Adrenal gland (tissue), 19 donors: ENCODE data around the gene SPNS2. TPM values are rescaled to one million over a fixed set of nuclear protein-coding genes. Genes with fewer than 3 reads are reported as not detected.
A peak's percentile ranks its signal among the peaks of the same experiment; 100 is the strongest.

Experiments used
- DNase-seq, 7 donors: peaks; one replicate each; pipeline ENCODE4 v3.0.0-alpha.2; 2019 to 2020
- H3K27ac ChIP-seq, 5 donors: fragments of 200-600 bp; sonication (generic) in 4 of 5; 1 replicate in 3 of 5; 2 replicates in 2 of 5; pipeline versions ENCODE4 v1.5.1 to v1.8.0; 2016 to 2020; ENCODE audit warnings: mild to moderate bottlenecking in 1 of 5
- H3K27me3 ChIP-seq: fragments of 200-600 bp; 2 replicates; pipeline ENCODE4 v1.8.0; 2021
- H3K36me3 ChIP-seq, 2 donors: fragments of 200-600 bp; replicated peaks in 1 of 2; 1 replicate in 1 of 2; 2 replicates in 1 of 2; pipeline versions ENCODE4 v1.5.1 to v1.8.0; 2018 to 2022
- H3K4me1 ChIP-seq, 2 donors: fragments of 200-600 bp; replicated peaks in 1 of 2; 1 replicate in 1 of 2; 2 replicates in 1 of 2; pipeline versions ENCODE4 v1.5.1 to v1.8.0; 2018 to 2021
- H3K4me3 ChIP-seq, 4 donors: fragments of 200-600 bp; sonication (generic) in 3 of 4; one replicate each; pipeline ENCODE4 v1.5.1; 2016 to 2018
- H3K9me3 ChIP-seq, 3 donors: fragments of 200-600 bp; sonication (generic) in 1 of 3; replicated peaks in 1 of 3; 1 replicate in 2 of 3; 2 replicates in 1 of 3; pipeline versions ENCODE4 v1.5.1 to v1.8.0; 2016 to 2021
- POLR2A ChIP-seq, 2 donors: fragments of 450-650 bp; IDR thresholded peaks; one replicate each; pipeline ENCODE4 v1.6.1; 2017; ENCODE audit warnings: antibody characterized with exemption in 2 of 2, mild to moderate bottlenecking in 2 of 2, moderate library complexity in 1 of 2
- WGBS, 4 donors: extraction: QIAGEN DNeasy Blood & Tissue Kit in 2 of 4; methylation state at CpG; one replicate each; pipeline versions ENCODE4 v1.1.5 to v1.1.7; 2013 to 2017; 5-methylcytosine and 5-hydroxymethylcytosine counted together
- intact Hi-C, 2 donors: fragments of 100-400 bp; cut with DNase I; formaldehyde crosslinking; loops; one replicate each; pipeline versions ENCODE4 v1.14.1 to v1.15.0; 2022 to 2023
- long read RNA-seq, 10 donors: library from polyadenylated mRNA in 3 of 10; unstranded in 2 of 10; stranded (forward) in 1 of 10; transcript quantifications; one replicate each; pipeline ENCODE4 v2.0.0 and lab custom pipeline, GENCODE V29; 2021 to 2026
- polyA plus RNA-seq, 3 donors: library from polyadenylated mRNA; stranded (reverse); fragments of 200-250 nt in 2 of 3; fragments of 350-450 nt in 1 of 3; fragmentation: Illumina TruSeq in 1 of 3; extraction: RNeasy Lipid Tissue Mini Kit (QIAGEN cat#74804) in 1 of 3; gene quantifications; one replicate each; pipeline ENCODE4 v1.2.3, GENCODE V29; 2013 to 2014
- total RNA-seq, 9 donors: library from RNA; depleted of rRNA in 4 of 9; stranded (reverse); fragments of >200 nt in 4 of 9; fragments of 120-200 nt in 1 of 9; fragmentation: NEBNext Ultra II Directional in 1 of 9; extraction: Animal tissue kit (Norgen Biotek cat#: 25700) in 1 of 9; gene quantifications; one replicate each; pipeline versions ENCODE4 v1.1.0 to v1.2.4, GENCODE V29; 2013 to 2023
- TF ChIP-seq, protein P1 (sequence below), 6 experiments: fragments of 450-650 bp in 4 of 6; fragments of 200-600 bp in 2 of 6; sonication (generic) in 1 of 6; IDR thresholded peaks; 1 replicate in 5 of 6; 2 replicates in 1 of 6; pipeline versions ENCODE4 v1.5.1 to v1.8.0; 2016 to 2021; ENCODE audit warnings: antibody characterized with exemption in 6 of 6, mild to moderate bottlenecking in 2 of 6, moderate library complexity in 1 of 6
- donor health status: healthy with polysubstance abuse.
- donor health status: Bipolar disorder and iron deficiency.
- donor health status: DM: yes; HTN: yes; CAD: no.
- donor health status: DM: no; HTN: no; CAD: no.
- donor health status: DM: no; HTN: no; CAD: no.
- donor health status: DM: yes; HTN: yes; CAD: no.

SPNS2 gene, protein sequence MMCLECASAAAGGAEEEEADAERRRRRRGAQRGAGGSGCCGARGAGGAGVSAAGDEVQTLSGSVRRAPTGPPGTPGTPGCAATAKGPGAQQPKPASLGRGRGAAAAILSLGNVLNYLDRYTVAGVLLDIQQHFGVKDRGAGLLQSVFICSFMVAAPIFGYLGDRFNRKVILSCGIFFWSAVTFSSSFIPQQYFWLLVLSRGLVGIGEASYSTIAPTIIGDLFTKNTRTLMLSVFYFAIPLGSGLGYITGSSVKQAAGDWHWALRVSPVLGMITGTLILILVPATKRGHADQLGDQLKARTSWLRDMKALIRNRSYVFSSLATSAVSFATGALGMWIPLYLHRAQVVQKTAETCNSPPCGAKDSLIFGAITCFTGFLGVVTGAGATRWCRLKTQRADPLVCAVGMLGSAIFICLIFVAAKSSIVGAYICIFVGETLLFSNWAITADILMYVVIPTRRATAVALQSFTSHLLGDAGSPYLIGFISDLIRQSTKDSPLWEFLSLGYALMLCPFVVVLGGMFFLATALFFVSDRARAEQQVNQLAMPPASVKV
- total RNA-seq (10 to 100 TPM in 1 of 9 donors, 1 to 10 TPM in 8; 1.4 to 15.1 (median 7.5) TPM), polyA plus RNA-seq (10 to 100 TPM in 2 of 3 donors, under 1 TPM in 1; 0.90 to 25.1 (median 10.4) TPM)
- long read RNA-seq, donor 1 = 0 reads
- long read RNA-seq, donor 2 = 0 reads
- long read RNA-seq, donor 3 = 0 reads
- long read RNA-seq, donor 4, partial matches to known transcripts = 1 of 2 reads
- long read RNA-seq, donor 4, other reads (novel, unspliced or antisense) = 1 of 2 reads
- long read RNA-seq, donor 5, transcript SPNS2-201 (13 exons, 3,447 nt) = major isoform, 17 of 30 reads
- long read RNA-seq, donor 5, partial matches to known transcripts = 3 of 30 reads
- long read RNA-seq, donor 5, other reads (novel, unspliced or antisense) = 7 of 30 reads
- long read RNA-seq, donor 6 = 0 reads
- long read RNA-seq, donor 7 = 0 reads
- long read RNA-seq, donor 8, partial matches to known transcripts = 5 of 5 reads
- long read RNA-seq, donor 8, other reads (novel, unspliced or antisense) = 0 of 5 reads
- long read RNA-seq, donor 9 = 0 reads
- long read RNA-seq, donor 10, partial matches to known transcripts = 14 of 14 reads
- long read RNA-seq, donor 10, other reads (novel, unspliced or antisense) = 0 of 14 reads

DNA sequence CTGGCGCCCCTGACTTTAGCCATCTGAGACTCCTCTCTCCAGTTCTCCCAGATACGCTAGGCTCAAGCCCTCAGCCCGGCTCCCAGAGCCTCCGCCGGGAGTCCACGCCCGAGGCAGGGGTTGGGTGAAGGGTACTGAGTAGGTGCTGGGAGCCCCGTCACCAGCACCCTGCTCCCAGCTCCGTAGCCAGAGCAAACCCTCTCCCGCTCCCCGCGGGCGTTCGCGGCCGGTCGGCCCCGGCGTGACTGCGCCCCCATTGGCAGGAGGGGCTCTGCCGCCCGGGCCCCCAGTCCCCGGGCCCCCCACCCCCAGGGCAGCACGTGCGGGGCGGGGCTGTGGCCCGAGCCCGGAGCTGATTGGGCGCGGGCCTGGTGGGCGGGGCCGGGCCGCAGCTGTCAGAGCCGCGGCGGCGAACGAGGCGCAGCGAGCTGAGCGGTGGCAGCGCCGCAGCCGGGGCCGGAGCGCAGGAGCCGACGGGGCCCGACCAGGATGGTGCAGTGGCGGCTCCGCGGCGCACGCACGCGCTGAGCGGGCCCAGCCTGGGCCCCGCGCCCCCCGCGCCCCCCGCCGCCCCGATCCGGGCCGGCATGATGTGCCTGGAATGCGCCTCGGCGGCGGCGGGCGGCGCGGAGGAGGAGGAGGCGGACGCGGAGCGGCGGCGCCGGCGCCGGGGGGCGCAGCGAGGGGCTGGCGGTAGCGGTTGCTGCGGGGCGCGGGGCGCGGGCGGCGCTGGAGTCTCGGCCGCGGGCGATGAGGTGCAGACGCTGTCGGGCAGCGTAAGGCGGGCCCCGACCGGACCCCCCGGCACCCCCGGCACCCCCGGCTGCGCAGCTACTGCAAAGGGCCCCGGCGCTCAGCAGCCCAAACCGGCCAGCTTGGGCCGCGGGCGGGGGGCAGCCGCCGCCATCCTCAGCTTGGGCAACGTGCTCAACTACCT, at the start of gene SPNS2:
TSS of gene SPNS2 (plus strand) at position 421 of the 937 bp plus-strand sequence. CDS start at position 588, 167 bp downstream.
- 0 to 1% (median 1%) methylated on average over 18 to 114 of the region's 117 CpGs; no CpG with 5 or more reads in 1 of the 4 donors for WGBS, 4 donors
- peak in 1 of 2 donors; percentile 34 for TF ChIP-seq POLR2A (IDR thresholded peaks at IDR 0.05)
- TF ChIP-seq, protein P1, sequence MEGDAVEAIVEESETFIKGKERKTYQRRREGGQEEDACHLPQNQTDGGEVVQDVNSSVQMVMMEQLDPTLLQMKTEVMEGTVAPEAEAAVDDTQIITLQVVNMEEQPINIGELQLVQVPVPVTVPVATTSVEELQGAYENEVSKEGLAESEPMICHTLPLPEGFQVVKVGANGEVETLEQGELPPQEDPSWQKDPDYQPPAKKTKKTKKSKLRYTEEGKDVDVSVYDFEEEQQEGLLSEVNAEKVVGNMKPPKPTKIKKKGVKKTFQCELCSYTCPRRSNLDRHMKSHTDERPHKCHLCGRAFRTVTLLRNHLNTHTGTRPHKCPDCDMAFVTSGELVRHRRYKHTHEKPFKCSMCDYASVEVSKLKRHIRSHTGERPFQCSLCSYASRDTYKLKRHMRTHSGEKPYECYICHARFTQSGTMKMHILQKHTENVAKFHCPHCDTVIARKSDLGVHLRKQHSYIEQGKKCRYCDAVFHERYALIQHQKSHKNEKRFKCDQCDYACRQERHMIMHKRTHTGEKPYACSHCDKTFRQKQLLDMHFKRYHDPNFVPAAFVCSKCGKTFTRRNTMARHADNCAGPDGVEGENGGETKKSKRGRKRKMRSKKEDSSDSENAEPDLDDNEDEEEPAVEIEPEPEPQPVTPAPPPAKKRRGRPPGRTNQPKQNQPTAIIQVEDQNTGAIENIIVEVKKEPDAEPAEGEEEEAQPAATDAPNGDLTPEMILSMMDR (IDR thresholded peaks at IDR 0.05) = no peak
- peak within 1 kb of the TSS in 1 of 5 donors; percentile 37 for H3K27ac ChIP-seq
- peak within 1 kb of the TSS in 1 of 4 donors; percentile 52 for H3K4me3 ChIP-seq
- peak in 5 of 7 donors; percentile 44 to 64 (median 54) for DNase-seq
- intact Hi-C loops = no loop called here
- H3K36me3 ChIP-seq = no peaks in the 10 kb centered on the region
- peaks cover 6% of the 10 kb centered on the region for H3K27me3 ChIP-seq
- H3K9me3 ChIP-seq = no peaks in the 10 kb centered on the region
- peaks cover 5 to 12% of the 10 kb centered on the region in 2 donors for H3K4me1 ChIP-seq

DNA sequence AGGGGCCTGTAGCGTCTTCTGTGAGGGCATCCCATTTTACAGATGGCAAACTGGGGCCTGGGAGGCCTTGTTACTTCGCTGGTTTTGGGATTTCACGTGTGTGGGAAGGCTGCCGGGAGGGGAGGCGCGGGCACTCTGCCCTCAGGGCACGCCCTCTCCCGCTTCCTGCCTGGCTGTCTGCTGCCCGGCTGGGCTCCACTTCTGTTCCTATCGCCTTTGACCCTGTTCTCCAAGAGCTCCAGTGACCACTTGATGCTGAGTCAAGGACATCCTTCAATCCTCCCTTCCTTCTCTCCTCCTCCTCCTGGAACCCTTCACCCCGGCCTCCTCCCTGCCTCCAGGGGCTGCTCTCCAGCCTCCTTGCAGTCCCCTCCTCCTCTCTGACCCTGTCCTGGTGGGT, 48.9 kb upstream of the SPNS2 start:
- H3K27ac ChIP-seq = no peak overlapping the region
- peaks cover 4 to 6% of the 10 kb centered on the region in 2 donors for H3K4me1 ChIP-seq
- H3K9me3 ChIP-seq = no peaks in the 10 kb centered on the region
- H3K27me3 ChIP-seq = no peaks in the 10 kb centered on the region
- no peak overlapping the region for H3K4me3 ChIP-seq
- no peak for DNase-seq
- H3K36me3 ChIP-seq = no peaks in the 10 kb centered on the region
- 51 to 69% (median 61%) methylated on average over 9 to 11 of the region's 11 CpGs for WGBS, 4 donors
- no peak for TF ChIP-seq POLR2A (IDR thresholded peaks at IDR 0.05)
- TF ChIP-seq, protein P1 (IDR thresholded peaks at IDR 0.05) = no peak
- intact Hi-C loops = no loop called here

DNA sequence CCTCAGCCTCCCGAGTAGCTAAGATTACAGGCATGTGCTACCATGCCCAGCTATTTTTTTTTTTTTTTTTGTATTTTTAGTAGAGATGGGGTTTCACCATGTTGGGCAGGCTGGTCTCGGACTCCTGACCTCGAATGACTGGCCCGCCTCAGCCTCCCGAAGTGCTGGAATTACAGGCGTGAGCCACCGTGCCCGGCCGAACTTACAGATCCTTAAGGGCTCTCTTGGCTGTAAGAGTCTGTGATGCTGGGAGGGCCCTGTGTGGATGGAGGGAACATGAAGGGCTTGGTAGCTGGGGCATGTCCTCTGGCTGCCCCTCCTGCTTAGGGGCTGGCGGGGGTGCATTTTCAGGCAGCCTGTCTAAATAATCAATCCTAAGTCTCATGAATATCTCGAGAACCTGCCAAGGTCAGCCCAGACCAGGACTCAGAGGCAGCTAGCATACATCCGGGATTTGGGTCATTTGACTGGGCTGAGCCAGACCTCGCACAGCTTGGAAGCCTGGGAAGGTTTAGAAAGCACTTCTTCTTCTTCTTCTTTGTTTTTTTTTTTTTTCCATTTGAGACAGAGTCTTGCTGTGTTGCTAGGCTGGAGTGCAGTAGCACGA, 47.9 kb upstream of the SPNS2 start:
- WGBS, 4 donors = 79 to 84% (median 81%) methylated on average over 14 of the region's 14 CpGs
- H3K4me1 ChIP-seq = no peaks in the 10 kb centered on the region
- TF ChIP-seq, protein P1 (IDR thresholded peaks at IDR 0.05) = no peak
- no peak for TF ChIP-seq POLR2A (IDR thresholded peaks at IDR 0.05)
- H3K36me3 ChIP-seq = no peaks in the 10 kb centered on the region
- intact Hi-C loops = no loop called here
- DNase-seq = peak in 2 of 7 donors; percentile 39 to 53
- H3K9me3 ChIP-seq = no peaks in the 10 kb centered on the region
- H3K27me3 ChIP-seq = no peaks in the 10 kb centered on the region
- H3K27ac ChIP-seq = no peak overlapping the region
- no peak overlapping the region for H3K4me3 ChIP-seq
